ENCODE data around the gene AGAP1. TPM values are rescaled to one million over a fixed set of nuclear protein-coding genes. Genes with fewer than 3 reads are reported as not detected.

Gene AGAP1
- total RNA-seq, 1 donor from 2014 or later, result 21.1 TPM

DNA sequence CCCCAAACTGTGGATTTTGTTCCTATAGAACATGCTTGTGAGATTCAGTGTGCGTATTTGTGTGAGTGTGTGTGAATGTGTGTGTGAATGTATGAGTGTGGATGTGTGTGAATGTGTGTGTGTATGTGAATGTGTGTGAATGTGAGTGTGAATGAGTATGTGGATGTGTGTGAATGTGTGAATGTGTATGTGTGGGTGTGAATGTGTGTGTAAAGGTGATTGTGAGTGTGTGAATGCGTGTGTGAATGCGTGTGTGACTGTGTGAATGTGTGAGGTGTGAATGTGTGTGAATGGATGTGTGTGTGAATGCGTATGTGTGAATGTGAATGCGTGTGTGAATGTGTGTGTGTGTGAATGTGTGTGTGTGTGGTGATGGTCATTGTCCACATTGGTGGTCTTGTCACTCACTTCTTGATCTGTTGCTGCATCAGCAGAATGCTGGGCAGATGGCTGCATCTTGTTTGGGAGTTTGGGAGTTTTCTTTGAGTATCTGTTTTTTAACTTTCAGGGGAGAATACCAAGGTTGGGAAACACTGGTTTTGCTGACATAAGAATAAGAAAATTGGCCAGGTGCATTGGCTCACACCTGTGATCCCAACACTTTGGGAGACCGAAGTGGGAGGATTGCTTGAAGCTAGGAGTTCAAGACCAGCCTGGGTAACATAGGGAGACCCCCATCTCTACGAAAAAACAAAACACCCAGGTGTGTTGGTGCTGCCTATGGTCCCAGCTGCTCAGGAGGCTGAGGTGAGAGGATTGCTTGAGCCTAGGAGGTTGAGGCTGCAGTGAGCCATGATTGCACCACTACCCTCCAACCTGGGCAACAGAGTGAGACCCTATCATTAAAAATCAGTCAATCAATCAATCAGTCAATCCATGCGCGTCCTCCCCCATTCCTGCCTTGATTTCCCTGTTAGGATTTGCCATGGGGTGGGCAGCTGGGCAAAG lies 18.2 kb downstream of the AGAP1 start:
- Histone ChIP-seq H3K36me3 (no peaks in the 10 kb centered on the region), H3K4me1 (peaks cover 16% of the 10 kb centered on the region), H3K9me3 (no peaks in the 10 kb centered on the region), H3K27me3 (no peaks in the 10 kb centered on the region), H3K4me3 (no peak overlapping the region), H3K27ac (no peak overlapping the region)
- intact Hi-C loops (cut with DNase I), result no loop called here
- no peak for DNase-seq (ENCODE audit: extremely low spot score in 2 of 2)
- TF ChIP-seq POLR2AphosphoS5 (IDR thresholded peaks at IDR 0.05; ENCODE audit: insufficient read depth in 1 of 2, low read depth in 1 of 2), result no peak
- no peak for TF ChIP-seq POLR2A (IDR thresholded peaks at IDR 0.05)
- TF ChIP-seq CTCF (IDR thresholded peaks at IDR 0.05), result no peak

- Histone ChIP-seq H3K36me3 (no peaks in the 10 kb centered on the region), H3K27me3 (no peaks in the 10 kb centered on the region), H3K4me3 (no peak overlapping the region), H3K9me3 (no peaks in the 10 kb centered on the region), H3K4me1 (peaks cover 17% of the 10 kb centered on the region), H3K27ac (no peak overlapping the region)
- intact Hi-C loops (cut with DNase I), result no loop called here
- TF ChIP-seq POLR2AphosphoS5 (IDR thresholded peaks at IDR 0.05; ENCODE audit: insufficient read depth in 1 of 2, low read depth in 1 of 2) (no peak), CTCF (IDR thresholded peaks at IDR 0.05) (no peak)
- DNase-seq (ENCODE audit: extremely low spot score in 2 of 2), result no peak
Observed at GRCh38 chr2:235512699-235513053, 18.8 kb downstream of the AGAP1 start.

DNA sequence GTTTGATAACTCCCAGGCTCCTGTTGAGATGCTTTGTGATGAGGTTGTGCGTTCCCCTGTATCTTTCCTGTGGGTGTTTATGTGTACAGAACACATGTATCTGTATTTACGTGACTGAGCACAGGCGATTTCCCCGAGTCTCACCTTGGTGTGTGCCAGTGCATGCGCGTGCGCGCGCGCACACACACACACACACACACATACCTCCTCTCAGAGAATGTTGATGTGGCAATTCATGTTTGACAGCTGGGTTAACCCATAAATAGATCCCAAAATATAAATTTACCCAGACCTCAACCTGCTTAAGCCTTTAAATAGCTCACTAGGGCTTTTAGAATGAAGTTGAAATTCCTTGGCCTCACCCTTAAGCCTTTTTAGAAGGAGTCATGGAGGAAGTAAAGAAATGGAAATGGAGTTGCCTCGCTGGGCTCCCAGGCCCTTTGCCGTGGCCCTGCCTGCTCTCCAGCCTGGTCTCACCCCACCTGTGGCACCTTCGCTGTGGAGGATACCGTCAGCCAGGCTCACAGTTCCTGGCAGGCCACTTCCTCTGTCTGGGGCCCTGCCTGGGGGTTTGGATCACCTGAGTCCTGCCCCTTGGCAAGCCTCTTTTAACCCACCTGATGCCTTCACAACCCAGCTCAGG lies 20.3 kb downstream of the AGAP1 start:
- no peak for DNase-seq (ENCODE audit: extremely low spot score in 2 of 2)
- H3K4me1 ChIP-seq, result peaks cover 23% of the 10 kb centered on the region
- no peaks in the 10 kb centered on the region for H3K9me3 ChIP-seq
- H3K27me3 ChIP-seq, result no peaks in the 10 kb centered on the region
- H3K27ac ChIP-seq, result no peak overlapping the region
- TF ChIP-seq POLR2AphosphoS5 (IDR thresholded peaks at IDR 0.05; ENCODE audit: insufficient read depth in 1 of 2, low read depth in 1 of 2) (no peak), CTCF (IDR thresholded peaks at IDR 0.05) (no peak), POLR2A (IDR thresholded peaks at IDR 0.05) (no peak)
- intact Hi-C loops (cut with DNase I), result no loop called here
- no peak overlapping the region for H3K4me3 ChIP-seq
- H3K36me3 ChIP-seq, result no peaks in the 10 kb centered on the region

- peaks cover 23% of the 10 kb centered on the region for H3K4me1 ChIP-seq
- DNase-seq (ENCODE audit: extremely low spot score in 2 of 2), result no peak
Observed at GRCh38 chr2:235514627-235515363, 21.0 kb downstream of the AGAP1 start.

More at GRCh38 chr2:235514627-235515363, 21.0 kb downstream of the AGAP1 start:
- intact Hi-C loops (cut with DNase I), result no loop called here
- Histone ChIP-seq H3K27me3 (no peaks in the 10 kb centered on the region), H3K36me3 (no peaks in the 10 kb centered on the region), H3K27ac (no peak overlapping the region), H3K4me3 (no peak overlapping the region), H3K9me3 (no peaks in the 10 kb centered on the region)
- TF ChIP-seq POLR2A (IDR thresholded peaks at IDR 0.05) (no peak), POLR2AphosphoS5 (IDR thresholded peaks at IDR 0.05; ENCODE audit: insufficient read depth in 1 of 2, low read depth in 1 of 2) (no peak), CTCF (IDR thresholded peaks at IDR 0.05) (no peak)

All from vagina (tissue), 2 donors.